Measurements from ENCODE around the gene SLC25A20. TPM values are rescaled to one million over a fixed set of nuclear protein-coding genes. Genes with fewer than 3 reads are reported as not detected.

Gene SLC25A20
- total RNA-seq, 2 donors from 2014 or later = 12.2 to 14.8 TPM

DNA sequence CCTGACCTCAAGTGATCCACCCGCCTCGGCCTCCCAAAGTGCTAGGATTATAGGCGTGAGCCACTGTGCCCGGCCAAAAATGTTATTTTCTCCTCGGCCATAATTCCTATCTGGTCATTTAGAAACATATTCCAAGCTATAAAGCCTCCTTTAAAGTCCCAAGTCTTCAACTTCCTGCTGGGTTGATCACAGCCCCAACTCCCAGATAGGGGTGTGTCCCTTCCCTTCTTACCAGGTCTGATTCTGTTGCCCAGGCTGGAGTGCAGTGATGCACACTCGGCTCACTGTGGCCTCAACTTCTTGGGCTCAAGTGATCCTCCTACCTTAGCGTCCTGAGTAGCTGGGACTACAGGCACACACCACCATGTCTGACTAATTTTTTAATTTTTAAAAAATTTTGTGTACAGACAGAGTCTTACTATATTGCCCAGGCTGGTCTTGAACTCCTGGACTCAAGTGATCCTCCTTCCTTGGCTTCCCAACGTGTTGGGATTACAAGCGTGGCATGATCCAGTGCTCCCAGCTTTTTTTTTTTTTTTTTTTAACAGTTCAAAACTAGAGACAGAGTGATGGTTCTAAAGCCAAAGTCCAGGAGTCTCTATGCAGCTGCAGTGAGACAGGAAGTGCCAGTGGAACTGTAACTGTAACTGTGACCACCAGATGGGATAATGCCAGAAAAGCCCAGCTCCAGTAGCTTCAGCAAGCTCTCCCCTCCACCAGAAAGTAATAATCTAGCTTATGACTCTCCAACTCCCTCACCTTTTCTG lies 42.8 kb downstream of the SLC25A20 start:
- intact Hi-C loops (cut with DNase I) = no loop called here
- no peak overlapping the region for H3K27ac ChIP-seq
- no peaks in the 10 kb centered on the region for H3K9me3 ChIP-seq
- H3K4me1 ChIP-seq (replicated peaks) = no peaks in the 10 kb centered on the region
- TF ChIP-seq POLR2A (IDR thresholded peaks at IDR 0.05) (no peak), POLR2AphosphoS5 (IDR thresholded peaks at IDR 0.05) (no peak)
- TF ChIP-seq, protein P1, sequence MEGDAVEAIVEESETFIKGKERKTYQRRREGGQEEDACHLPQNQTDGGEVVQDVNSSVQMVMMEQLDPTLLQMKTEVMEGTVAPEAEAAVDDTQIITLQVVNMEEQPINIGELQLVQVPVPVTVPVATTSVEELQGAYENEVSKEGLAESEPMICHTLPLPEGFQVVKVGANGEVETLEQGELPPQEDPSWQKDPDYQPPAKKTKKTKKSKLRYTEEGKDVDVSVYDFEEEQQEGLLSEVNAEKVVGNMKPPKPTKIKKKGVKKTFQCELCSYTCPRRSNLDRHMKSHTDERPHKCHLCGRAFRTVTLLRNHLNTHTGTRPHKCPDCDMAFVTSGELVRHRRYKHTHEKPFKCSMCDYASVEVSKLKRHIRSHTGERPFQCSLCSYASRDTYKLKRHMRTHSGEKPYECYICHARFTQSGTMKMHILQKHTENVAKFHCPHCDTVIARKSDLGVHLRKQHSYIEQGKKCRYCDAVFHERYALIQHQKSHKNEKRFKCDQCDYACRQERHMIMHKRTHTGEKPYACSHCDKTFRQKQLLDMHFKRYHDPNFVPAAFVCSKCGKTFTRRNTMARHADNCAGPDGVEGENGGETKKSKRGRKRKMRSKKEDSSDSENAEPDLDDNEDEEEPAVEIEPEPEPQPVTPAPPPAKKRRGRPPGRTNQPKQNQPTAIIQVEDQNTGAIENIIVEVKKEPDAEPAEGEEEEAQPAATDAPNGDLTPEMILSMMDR (IDR thresholded peaks at IDR 0.05) = no peak
- 90% methylated on average over 9 of the region's 9 CpGs for WGBS
- no peaks in the 10 kb centered on the region for H3K27me3 ChIP-seq (replicated peaks; ENCODE audit: insufficient read depth)
- no peaks in the 10 kb centered on the region for H3K36me3 ChIP-seq
- no peak for DNase-seq (ENCODE audit: low spot score)
- H3K4me3 ChIP-seq = no peak overlapping the region

GRCh38 chr3:48852151-48852550 lies 46.5 kb downstream of the SLC25A20 start:
- 99% methylated on average over 5 of the region's 5 CpGs for WGBS
- no peaks in the 10 kb centered on the region for H3K36me3 ChIP-seq
- intact Hi-C loops (cut with DNase I) = no loop called here
- no peak for DNase-seq (ENCODE audit: low spot score)
- no peak overlapping the region for H3K27ac ChIP-seq
- peaks cover 6% of the 10 kb centered on the region for H3K4me1 ChIP-seq (replicated peaks)
- H3K4me3 ChIP-seq = no peak overlapping the region
- H3K27me3 ChIP-seq (replicated peaks; ENCODE audit: insufficient read depth) = no peaks in the 10 kb centered on the region
- TF ChIP-seq, protein P1 (IDR thresholded peaks at IDR 0.05) = no peak
- no peak for TF ChIP-seq POLR2A (IDR thresholded peaks at IDR 0.05)
- no peak for TF ChIP-seq POLR2AphosphoS5 (IDR thresholded peaks at IDR 0.05)
- H3K9me3 ChIP-seq = no peaks in the 10 kb centered on the region

- peaks cover 10% of the 10 kb centered on the region for H3K4me1 ChIP-seq (replicated peaks)
- no peaks in the 10 kb centered on the region for H3K9me3 ChIP-seq
- no peak for TF ChIP-seq POLR2A (IDR thresholded peaks at IDR 0.05)
- TF ChIP-seq POLR2AphosphoS5 (IDR thresholded peaks at IDR 0.05) = no peak
- TF ChIP-seq, protein P1 (IDR thresholded peaks at IDR 0.05) = no peak
- intact Hi-C loops (cut with DNase I) = no loop called here
- no peaks in the 10 kb centered on the region for H3K36me3 ChIP-seq
- H3K4me3 ChIP-seq = no peak overlapping the region
- no peak overlapping the region for H3K27ac ChIP-seq
- WGBS = 53% methylated on average over 3 of the region's 3 CpGs
- DNase-seq (ENCODE audit: low spot score) = no peak
- no peaks in the 10 kb centered on the region for H3K27me3 ChIP-seq (replicated peaks; ENCODE audit: insufficient read depth)
Measured at GRCh38 chr3:48851407-48851806, 47.3 kb downstream of the SLC25A20 start.

- Histone ChIP-seq H3K27me3 (replicated peaks; ENCODE audit: insufficient read depth) (no peaks in the 10 kb centered on the region), H3K4me3 (no peak overlapping the region), H3K4me1 (replicated peaks) (peaks cover 11% of the 10 kb centered on the region), H3K9me3 (no peaks in the 10 kb centered on the region), H3K36me3 (no peaks in the 10 kb centered on the region), H3K27ac (peak overlapping the region in 1 of 2 donors; percentile 97)
- WGBS = 96% methylated on average over 8 of the region's 8 CpGs
- intact Hi-C loops (cut with DNase I) = loop anchor here (5.0 kb wide), 2 partner anchors 102 to 162 kb away; partner anchors contain the start of gene NCKIPSD
- DNase-seq (ENCODE audit: low spot score) = no peak
- TF ChIP-seq POLR2AphosphoS5 (IDR thresholded peaks at IDR 0.05) (no peak), POLR2A (IDR thresholded peaks at IDR 0.05) (no peak)
- TF ChIP-seq, protein P1 (IDR thresholded peaks at IDR 0.05) = no peak
Measured at GRCh38 chr3:48848816-48849515, 49.7 kb downstream of the SLC25A20 start.
